ENCODE results near the gene PDE4A. TPM values are rescaled to one million over a fixed set of nuclear protein-coding genes. Genes with fewer than 3 reads are reported as not detected.

Gene PDE4A
- total RNA-seq, 8 experiments from 2014 or later: 0.88 to 7.8 (median 2.8) TPM

GRCh38 chr19:10419200-10419645 lies 1.1 kb upstream of the PDE4A start:
- Histone ChIP-seq H3K4me3 (peak overlapping the region in 3 of 5 donors; percentile 22 to 34 (median 32)), H3K4me1 (replicated peaks in 1 of 2) (peaks cover 14 to 17% of the 10 kb centered on the region in 2 donors), H3K27ac (no peak overlapping the region)
- 5% methylated on average over 4 of the region's 40 CpGs; no CpG with 5 or more reads in 9 of the 10 experiments for WGBS, 10 experiments
- ATAC-seq (replicated peaks in 6 of 8): peak in 6 of 8 experiments; percentile 1 to 43 (median 20)
- in situ Hi-C loops (cut with MboI; ENCODE audit: low pct_unique_long_range_greater_than_20kb in 2 of 9, low sequenced_read_pairs in 9 of 9, unreplicated experiment in 9 of 9): no loop called here

- Histone ChIP-seq H3K4me1 (replicated peaks in 1 of 2) (peaks cover 14 to 17% of the 10 kb centered on the region in 2 donors), H3K4me3 (peak overlapping the region; percentile 1 to 34 (median 25)), H3K27ac (no peak overlapping the region)
- WGBS, 10 experiments: 0% methylated on average over 6 to 22 of the region's 61 CpGs; no CpG with 5 or more reads in 5 of the 10 experiments
- in situ Hi-C loops (cut with MboI; ENCODE audit: low pct_unique_long_range_greater_than_20kb in 2 of 9, low sequenced_read_pairs in 9 of 9, unreplicated experiment in 9 of 9): no loop called here
- peak; percentile 25 to 60 (median 46) for ATAC-seq (replicated peaks in 6 of 8)
These were observed 493 bp upstream of the PDE4A start for GRCh38 chr19:10419646-10420443.

GRCh38 chr19:10421240-10422045 lies 1.1 kb downstream of the PDE4A start:
- WGBS, 10 experiments: 0 to 33% (median 18%) methylated on average over 1 to 6 of the region's 17 CpGs; no CpG with 5 or more reads in 4 of the 10 experiments
- no peak for ATAC-seq (replicated peaks in 6 of 8)
- Histone ChIP-seq H3K27ac (no peak overlapping the region), H3K4me3 (peak overlapping the region in 3 of 5 donors; percentile 22 to 34 (median 32)), H3K4me1 (replicated peaks in 1 of 2) (peaks cover 14 to 17% of the 10 kb centered on the region in 2 donors)
- in situ Hi-C loops (cut with MboI; ENCODE audit: low pct_unique_long_range_greater_than_20kb in 2 of 9, low sequenced_read_pairs in 9 of 9, unreplicated experiment in 9 of 9): no loop called here

GRCh38 chr19:10422046-10422461 lies 1.7 kb downstream of the PDE4A start:
- Histone ChIP-seq H3K4me1 (replicated peaks in 1 of 2) (peaks cover 14 to 17% of the 10 kb centered on the region in 2 donors), H3K4me3 (no peak overlapping the region), H3K27ac (no peak overlapping the region)
- ATAC-seq (replicated peaks in 6 of 8): no peak
- WGBS, 10 experiments: 0 to 60% (median 29%) methylated on average over 1 to 3 of the region's 4 CpGs; no CpG with 5 or more reads in 5 of the 10 experiments
- in situ Hi-C loops (cut with MboI; ENCODE audit: low pct_unique_long_range_greater_than_20kb in 2 of 9, low sequenced_read_pairs in 9 of 9, unreplicated experiment in 9 of 9): no loop called here

- Histone ChIP-seq H3K4me3 (no peak overlapping the region), H3K4me1 (replicated peaks in 1 of 2) (peaks cover 14 to 17% of the 10 kb centered on the region in 2 donors), H3K27ac (no peak overlapping the region)
- in situ Hi-C loops (cut with MboI; ENCODE audit: low pct_unique_long_range_greater_than_20kb in 2 of 9, low sequenced_read_pairs in 9 of 9, unreplicated experiment in 9 of 9): no loop called here
- 20 to 100% (median 80%) methylated on average over 1 to 3 of the region's 3 CpGs; no CpG with 5 or more reads in 3 of the 10 experiments for WGBS, 10 experiments
- no peak for ATAC-seq (replicated peaks in 6 of 8)
These were observed 2.5 kb downstream of the PDE4A start for GRCh38 chr19:10422846-10423245.

- peaks cover 11 to 13% of the 10 kb centered on the region in 2 donors for H3K4me1 ChIP-seq (replicated peaks in 1 of 2)
- peak; percentile 62 to 77 (median 73) for ATAC-seq (replicated peaks in 6 of 8)
- H3K4me3 ChIP-seq: peak overlapping the region in 2 of 5 donors; percentile 5 to 10
- in situ Hi-C loops (cut with MboI; ENCODE audit: low pct_unique_long_range_greater_than_20kb in 2 of 9, low sequenced_read_pairs in 9 of 9, unreplicated experiment in 9 of 9): no loop called here
- 2% methylated on average over 18 of the region's 38 CpGs; no CpG with 5 or more reads in 9 of the 10 experiments for WGBS, 10 experiments
- no peak overlapping the region for H3K27ac ChIP-seq
These were observed 3.8 kb downstream of the PDE4A start for GRCh38 chr19:10424011-10424637.

GRCh38 chr19:10427169-10427568 lies 6.8 kb downstream of the PDE4A start:
- 33 to 100% (median 67%) methylated on average over 1 to 4 of the region's 6 CpGs; no CpG with 5 or more reads in 1 of the 10 experiments for whole genome bisulfite sequencing, 10 experiments
- Histone ChIP-seq H3K4me3 (no peak overlapping the region), H3K4me1 (replicated peaks in 1 of 2) (peaks cover 4 to 5% of the 10 kb centered on the region in 2 donors), H3K27ac (no peak overlapping the region)
- in situ Hi-C loops (cut with MboI; ENCODE audit: low pct_unique_long_range_greater_than_20kb in 2 of 9, low sequenced_read_pairs in 9 of 9, unreplicated experiment in 9 of 9): no loop called here
- no peak for ATAC-seq (replicated peaks in 6 of 8)

- in situ Hi-C loops (cut with MboI; ENCODE audit: low pct_unique_long_range_greater_than_20kb in 2 of 9, low sequenced_read_pairs in 9 of 9, unreplicated experiment in 9 of 9): no loop called here
- no peak for ATAC-seq (replicated peaks in 6 of 8)
- 42 to 77% (median 69%) methylated on average over 2 to 5 of the region's 5 CpGs for WGBS, 10 experiments
These were observed 8.7 kb downstream of the PDE4A start for GRCh38 chr19:10428996-10429381.

GRCh38 chr19:10430505-10431253 lies 10.3 kb downstream of the PDE4A start:
- no peak overlapping the region for H3K4me3 ChIP-seq
- peak; percentile 31 to 80 (median 46) for ATAC-seq (replicated peaks in 6 of 8)
- in situ Hi-C loops (cut with MboI; ENCODE audit: low pct_unique_long_range_greater_than_20kb in 2 of 9, low sequenced_read_pairs in 9 of 9, unreplicated experiment in 9 of 9): no loop called here
- WGBS, 10 experiments: 0 to 34% (median 20%) methylated on average over 2 to 7 of the region's 75 CpGs; no CpG with 5 or more reads in 7 of the 10 experiments
- peaks cover 6% of the 10 kb centered on the region in 2 donors for H3K4me1 ChIP-seq (replicated peaks in 1 of 2)
- H3K27ac ChIP-seq: no peak overlapping the region

More at GRCh38 chr19:10428996-10429381, 8.7 kb downstream of the PDE4A start:
- Histone ChIP-seq H3K4me1 (replicated peaks in 1 of 2) (peaks cover 8% of the 10 kb centered on the region in 2 donors), H3K27ac (no peak overlapping the region), H3K4me3 (no peak overlapping the region)

- Histone ChIP-seq H3K4me3 (no peak overlapping the region), H3K27ac (no peak overlapping the region), H3K4me1 (replicated peaks in 1 of 2) (peaks cover 6% of the 10 kb centered on the region in 2 donors)
- WGBS, 10 experiments: 0 to 19% (median 12%) methylated on average over 3 to 9 of the region's 25 CpGs; no CpG with 5 or more reads in 6 of the 10 experiments
- in situ Hi-C loops (cut with MboI; ENCODE audit: low pct_unique_long_range_greater_than_20kb in 2 of 9, low sequenced_read_pairs in 9 of 9, unreplicated experiment in 9 of 9): no loop called here
- ATAC-seq (replicated peaks in 6 of 8): no peak
These were observed 11.1 kb downstream of the PDE4A start for GRCh38 chr19:10431254-10431942.

GRCh38 chr19:10431943-10432735 lies 11.8 kb downstream of the PDE4A start:
- 33% methylated on average over 3 of the region's 64 CpGs; no CpG with 5 or more reads in 9 of the 10 experiments for WGBS, 10 experiments
- in situ Hi-C loops (cut with MboI; ENCODE audit: low pct_unique_long_range_greater_than_20kb in 2 of 9, low sequenced_read_pairs in 9 of 9, unreplicated experiment in 9 of 9): no loop called here
- peak; percentile 46 to 88 (median 69) for ATAC-seq (replicated peaks in 6 of 8)
- no peak overlapping the region for H3K27ac ChIP-seq
- H3K4me3 ChIP-seq: peak overlapping the region in 1 of 5 donors; percentile 16
- peaks cover 6% of the 10 kb centered on the region in 2 donors for H3K4me1 ChIP-seq (replicated peaks in 1 of 2)

All from motor neuron (in vitro differentiated cells).